HG03095 (cell line): ENCODE results near the gene SPOUT1.
"Not testable (repeated sequence)": the region's sequence is repeated elsewhere in the genome, so short reads cannot be mapped to it uniquely, and the experiment has no call there.

ENCODE experiments used
- ATAC-seq: cut with Tn5 transposase; IDR thresholded peaks from one replicate; pipeline ENCODE4 v1.9.1; 2021; ENCODE audit warnings: moderate library complexity; ENCODE audit not compliant: unreplicated experiment

Gene SPOUT1

DNA sequence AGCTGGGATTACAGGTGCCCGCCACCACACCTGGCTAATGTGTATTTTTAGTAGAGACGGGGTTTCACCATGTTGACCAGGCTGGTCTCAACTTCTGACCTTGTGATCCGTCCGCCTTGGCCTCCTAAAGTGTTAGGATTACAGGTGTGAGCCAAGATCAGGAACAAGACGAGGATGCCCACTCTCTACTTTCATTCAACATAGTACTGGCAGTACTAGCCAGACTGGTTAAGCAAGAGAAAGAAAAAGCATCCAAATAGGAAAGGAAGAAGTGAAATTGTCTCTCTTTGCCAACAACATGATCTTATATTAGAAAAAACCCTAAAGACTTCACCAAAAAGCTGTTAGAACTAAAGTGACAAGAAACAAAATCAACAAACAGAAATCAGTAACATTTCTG, 18.7 kb downstream of the SPOUT1 start:
- ATAC-seq: no peak

DNA sequence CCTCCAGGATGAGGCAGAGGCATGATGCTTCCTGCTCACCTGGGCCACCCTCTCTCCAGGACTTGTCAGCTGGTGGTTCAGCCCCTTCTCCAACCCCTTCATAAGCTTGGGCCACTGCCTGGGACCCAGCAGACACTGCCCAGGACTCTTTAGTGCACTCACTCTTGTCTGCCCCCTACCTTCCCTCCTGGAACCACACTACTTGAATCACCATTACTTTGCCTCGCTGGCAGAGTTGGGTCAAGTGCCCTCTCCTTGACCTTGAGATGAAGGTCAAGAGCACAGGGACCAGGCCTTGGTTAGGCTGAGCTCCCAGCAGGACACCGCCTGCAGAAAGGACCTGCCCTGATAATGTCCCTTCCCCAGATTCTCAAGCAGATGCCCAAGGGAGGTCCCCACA, 19.8 kb downstream of the SPOUT1 start:
- no peak for ATAC-seq

DNA sequence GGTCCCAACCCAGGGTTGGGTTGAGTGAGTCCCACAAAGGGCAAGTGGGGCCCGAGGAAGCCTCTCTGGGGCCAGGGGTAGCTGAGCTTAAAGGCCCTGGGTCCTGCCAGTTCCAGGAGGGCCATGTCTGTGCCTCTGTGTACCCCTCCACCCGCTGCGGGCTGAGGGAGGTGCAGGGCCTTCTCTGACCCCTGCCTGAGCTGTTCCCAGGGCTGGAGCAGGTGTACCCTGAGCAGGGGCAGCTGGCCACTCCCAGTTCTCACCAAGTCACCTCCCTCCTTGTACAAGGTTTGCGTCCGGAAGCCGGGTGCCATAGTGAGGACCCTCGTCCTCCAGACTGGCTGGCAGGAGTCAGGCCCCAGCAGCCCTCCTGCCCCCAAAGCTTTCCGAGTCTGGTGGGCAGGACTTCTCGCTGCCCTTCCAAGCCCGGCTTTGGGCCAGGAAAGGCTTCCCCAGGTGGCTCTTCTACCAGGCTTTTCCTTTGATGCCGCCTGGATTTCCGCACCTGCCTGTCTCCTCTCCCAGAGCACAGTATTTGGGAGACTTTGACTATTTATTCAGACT, 20.5 kb downstream of the SPOUT1 start:
- no peak for ATAC-seq

DNA sequence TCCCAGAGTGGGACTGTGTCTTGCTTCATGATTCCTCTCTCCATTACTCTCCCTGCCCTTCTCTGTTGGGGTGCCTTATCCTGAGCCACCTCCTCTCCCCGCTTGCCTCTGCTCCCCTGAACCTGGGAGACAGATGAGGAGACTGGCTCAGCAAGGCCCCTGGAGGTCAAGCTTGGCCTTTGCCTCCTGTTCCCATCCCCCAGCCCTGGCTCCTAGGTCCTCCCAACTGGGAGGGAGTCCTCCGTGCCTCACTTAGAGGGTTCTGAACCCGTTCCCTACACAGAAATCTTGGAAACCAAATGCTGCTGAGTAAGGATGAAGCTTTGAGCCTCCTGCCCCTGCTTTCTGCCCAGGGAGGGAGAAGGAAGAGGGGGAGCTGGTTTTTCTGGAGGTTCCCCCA, 21.1 kb downstream of the SPOUT1 start:
- ATAC-seq: no peak

DNA sequence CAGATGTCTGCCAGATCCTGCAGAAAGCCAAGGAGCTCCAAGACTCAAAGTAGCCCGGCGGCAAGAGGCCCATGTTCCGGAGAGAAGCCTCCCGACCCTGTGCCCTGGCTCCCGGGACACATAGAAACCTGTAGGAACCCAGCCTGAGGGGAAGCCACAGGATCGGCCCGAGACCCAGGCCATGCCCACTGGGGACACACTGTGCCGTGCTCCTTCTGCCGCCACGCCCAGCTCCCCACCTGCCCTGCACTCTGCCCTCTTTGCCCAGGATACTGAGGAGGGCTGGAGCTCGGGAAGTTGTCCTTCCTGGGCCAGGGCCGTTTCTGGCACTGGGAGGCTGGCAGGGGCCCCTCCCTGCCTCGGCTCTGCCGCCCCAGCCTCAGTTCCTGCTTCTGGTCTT, 21.8 kb downstream of the SPOUT1 start:
- ATAC-seq: no peak

DNA sequence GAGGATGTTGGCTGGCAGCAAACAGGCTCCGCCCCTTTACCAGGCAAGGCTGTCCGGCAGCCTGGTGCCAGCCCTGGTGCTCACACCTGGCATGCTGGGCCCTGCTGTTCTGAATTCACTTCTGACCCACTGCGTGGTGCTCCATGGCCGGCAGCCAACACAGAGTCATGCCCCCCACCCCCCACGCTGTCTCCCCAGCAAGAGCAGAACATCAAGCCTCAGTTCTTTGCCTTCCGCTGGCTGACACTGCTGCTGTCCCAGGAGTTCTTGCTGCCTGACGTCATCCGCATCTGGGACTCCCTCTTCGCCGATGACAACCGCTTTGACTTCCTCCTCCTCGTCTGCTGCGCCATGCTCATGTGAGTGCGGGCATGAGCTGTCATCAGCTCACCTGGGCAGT, 23.9 kb downstream of the SPOUT1 start:
- ATAC-seq: no peak

DNA sequence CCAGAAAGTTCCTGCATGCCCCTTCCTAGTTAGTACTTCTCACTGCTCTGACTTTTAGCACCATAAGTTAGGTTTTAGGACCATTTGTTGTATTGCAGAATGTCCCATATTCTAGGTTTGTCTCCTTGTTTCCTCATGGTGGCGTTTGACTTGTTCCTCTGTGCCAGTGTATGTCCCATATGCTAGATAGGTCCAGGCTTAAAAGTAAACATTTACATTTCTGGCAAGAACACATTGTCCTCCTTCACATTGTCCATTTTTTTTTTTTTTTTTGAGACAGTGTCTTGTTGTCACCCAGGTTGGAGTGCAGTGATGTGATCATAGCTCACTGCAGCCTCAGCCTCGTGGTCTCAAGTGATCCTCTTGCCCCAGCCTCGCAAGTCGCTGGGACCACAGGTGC, 27.1 kb downstream of the SPOUT1 start:
- no peak for ATAC-seq

DNA sequence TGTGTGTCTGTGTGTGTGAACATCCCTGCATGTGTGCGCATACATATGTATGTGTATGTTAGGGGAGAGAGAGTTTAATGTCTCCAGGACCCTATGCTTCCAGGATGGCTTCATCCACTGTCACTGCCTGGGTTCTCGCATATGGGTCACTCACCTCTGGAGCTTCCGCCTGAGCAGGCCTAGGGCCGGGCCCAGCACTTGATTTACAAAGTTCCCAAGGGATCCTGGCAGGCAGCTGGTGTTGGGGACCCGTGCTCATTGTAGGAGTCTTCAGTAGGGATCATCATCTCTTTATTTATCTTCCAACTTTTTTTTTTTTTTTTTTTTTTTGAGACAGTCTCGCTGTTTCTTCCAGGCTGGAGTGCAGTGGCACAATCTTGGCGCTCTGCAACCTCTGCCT, 29.5 kb downstream of the SPOUT1 start:
- ATAC-seq: no peak

DNA sequence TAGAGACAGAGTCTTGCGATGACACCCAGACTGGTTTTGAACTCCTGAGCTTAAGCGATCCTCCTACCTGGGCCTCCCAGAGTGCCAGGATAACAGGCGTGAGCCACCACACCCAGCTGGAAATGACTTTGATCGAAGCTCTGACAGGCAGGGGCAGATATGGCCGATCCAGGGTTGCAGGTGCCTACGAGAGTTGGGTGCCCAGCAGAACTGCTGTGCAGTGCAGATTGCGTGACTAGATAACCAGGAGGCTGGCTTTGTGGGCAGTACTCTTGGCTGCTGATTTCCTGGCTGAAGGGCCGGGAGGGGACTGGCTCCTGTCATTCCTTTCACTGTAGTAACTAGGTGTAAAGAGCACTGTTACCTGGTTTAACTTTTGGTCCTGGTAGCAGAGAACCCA, 30.7 kb downstream of the SPOUT1 start:
- ATAC-seq: no peak

DNA sequence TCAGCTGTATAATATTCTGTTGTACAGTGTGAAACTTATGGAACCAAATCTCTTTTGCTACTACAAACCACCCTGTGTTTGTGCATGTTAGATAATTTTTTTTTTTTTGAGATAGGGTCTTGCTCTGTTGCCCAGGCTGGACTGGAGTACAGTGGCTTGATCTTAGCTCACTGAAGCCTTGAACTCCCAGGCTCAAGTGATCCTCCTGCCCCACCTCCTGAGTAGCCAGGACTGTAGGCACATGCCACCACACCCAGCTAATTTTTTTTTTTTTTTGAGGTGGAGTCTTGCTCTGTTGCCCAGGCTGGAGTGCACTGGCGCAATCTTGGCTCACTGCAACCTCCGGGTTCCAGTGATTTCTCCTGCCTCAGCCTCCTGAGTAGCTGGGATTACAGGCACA, 34.6 kb downstream of the SPOUT1 start:
- not testable (repeated sequence) for ATAC-seq

DNA sequence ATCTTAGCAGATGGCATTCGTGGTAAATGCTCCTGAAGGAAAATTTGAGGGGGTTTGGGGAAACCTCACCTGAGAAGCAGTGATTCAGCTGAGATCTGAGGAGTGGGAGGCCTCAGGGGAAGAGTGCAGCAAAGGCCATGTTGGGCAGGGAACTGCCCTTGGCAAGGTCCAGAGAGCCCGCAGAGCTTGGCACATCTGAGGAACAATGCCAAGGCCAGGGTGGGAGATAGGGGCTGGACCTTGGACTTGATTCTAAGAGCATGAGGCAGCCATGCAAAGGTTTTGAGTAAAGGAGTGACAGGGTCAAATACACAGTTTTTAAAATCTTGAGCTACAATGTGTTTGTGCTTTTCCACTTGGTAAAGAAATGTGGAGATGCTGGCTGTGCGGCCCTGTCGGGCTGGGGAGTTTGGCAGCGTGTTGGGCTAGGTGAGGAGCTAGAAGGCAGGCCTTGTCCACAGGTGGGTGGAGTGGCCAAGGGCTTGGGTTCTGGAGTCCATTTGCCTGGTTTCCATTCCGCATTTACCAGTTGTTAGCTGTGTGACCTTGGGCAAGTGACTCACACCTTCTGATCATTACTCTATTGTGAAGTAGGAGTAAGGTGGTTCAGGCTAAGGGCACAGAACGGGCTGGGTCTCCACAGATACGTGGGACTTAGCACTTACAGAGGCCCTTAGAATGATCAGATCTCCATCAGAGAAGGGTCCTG, 36.5 kb downstream of the SPOUT1 start:
- ATAC-seq: no peak

DNA sequence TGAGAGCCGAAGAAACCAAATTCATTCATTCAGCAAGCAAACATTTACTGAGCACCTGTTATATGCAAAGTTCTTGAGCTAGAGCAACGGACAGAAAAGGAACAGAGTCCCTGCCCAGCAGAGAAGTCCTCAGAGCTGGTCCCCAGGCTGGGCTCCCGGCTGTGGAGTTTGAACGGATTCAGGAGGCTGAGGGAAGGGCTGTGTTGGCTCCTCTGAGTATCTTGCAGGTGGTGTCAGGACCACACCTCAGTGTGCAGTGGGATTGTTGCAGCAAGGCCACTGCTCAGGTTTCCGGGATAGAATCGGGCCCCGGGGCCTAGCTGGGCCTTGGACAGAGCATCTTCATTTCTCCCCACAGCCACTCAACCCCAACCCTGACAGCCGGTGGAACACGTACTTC, 37.5 kb downstream of the SPOUT1 start:
- ATAC-seq: no peak

DNA sequence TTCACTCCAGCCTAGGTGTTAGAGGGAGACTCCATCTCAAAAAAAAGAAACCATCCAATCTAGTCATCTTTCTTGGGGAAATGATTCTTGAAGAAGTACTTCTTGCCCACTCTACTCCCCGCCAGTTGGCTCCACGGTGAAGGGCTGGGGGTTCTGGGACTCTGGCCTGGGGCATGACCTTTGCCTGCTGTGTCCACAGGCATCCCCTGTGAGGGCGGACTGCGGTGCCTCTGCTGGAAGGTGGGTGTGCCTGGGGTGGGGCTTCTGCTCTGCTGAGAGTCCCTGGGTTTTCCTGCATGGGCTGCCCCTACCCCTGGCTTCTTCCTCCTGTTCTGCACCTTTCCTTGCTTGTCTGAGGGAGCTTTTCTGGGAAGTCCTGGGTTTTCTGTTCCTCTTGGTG, 39.1 kb downstream of the SPOUT1 start:
- no peak for ATAC-seq

DNA sequence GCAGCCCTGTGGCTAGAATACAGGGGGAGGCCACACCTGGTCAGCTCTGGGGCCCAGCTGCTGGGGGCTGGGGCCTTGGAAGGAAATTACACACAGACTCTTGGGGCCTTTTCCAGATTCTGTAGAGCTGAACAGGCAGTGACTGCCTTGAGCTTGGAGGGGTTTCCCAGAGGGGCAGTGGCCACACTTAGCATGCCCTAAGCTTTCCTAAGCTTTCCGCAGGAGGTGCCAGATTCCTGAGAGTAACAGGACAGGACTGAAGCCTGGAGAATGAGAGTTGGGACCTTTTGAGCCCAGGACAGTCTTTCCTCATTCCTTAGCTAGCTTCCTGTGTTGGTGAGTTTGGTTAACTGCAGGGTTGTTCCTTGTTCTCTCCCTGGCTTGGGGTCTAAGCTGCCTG, 41.1 kb downstream of the SPOUT1 start:
- no peak for ATAC-seq

DNA sequence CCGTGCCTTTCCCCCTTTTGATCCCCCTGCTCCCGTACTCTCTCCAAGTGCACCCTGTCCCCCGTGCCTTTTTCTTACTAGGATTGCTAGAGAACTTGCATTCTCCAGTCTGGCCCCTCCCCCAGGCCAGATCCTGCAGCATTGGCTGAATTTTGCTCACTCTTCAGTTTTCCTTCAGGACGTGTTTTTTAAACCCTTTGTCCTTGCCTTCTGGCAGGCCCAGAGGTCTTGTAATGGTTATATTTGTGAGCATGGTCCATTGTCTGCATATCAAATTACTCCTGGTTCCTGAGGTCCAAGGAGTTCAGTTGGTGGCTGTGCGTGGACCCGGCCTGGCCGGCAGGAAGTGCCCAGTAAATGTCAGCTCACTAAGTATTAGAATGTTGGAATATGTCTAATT, 41.9 kb downstream of the SPOUT1 start:
- no peak for ATAC-seq

DNA sequence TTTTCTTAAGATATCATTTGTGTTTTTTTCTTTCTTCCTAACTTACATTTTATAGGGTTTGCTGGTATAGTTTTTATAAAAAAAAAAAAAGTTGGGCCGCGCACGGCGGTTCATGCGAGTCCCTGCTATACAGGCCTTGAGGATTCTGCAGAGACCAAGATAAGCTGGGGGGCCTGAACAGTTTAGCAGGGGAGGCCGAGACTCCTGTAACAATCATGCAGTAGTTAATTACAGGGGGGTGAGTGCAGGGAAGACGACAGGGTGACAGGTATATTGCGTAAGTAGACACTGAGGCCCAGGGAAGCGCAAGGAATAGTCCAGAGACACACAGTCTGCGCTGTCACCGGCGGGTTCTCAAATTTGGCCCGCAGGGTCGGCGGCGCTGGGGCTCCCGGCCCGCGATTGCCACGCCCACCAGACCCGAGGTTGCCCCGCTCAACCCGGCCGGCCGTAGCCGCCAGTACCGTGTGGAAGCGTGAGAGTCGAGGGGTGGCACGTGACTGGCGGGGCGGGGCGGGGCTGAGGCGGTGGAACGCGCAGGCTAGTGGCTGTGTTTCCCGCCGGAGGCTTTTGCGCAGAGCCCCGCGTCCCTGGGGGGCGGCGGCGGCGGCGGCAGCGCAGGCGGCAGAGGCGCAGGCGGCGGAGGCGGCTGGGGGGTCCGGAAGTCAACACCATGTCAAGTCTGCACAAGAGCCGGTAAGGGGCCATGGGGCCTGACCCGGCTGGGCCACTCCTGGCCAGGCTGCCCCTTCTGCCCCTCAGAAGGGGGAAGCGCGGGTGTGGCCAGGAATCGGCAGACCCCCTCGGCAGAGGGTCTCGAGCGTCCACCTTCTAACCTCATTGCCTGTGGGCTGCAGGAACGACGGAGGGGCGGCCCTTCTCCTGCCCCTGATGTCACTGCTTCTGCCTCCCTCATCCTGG, 42.7 kb downstream of the SPOUT1 start, which contains the start of gene TBC1D13:
TSS of gene TBC1D13 (plus strand) at position 573 of the 921 bp plus-strand sequence. CDS start at position 674, 101 bp downstream.
- ATAC-seq: no peak

DNA sequence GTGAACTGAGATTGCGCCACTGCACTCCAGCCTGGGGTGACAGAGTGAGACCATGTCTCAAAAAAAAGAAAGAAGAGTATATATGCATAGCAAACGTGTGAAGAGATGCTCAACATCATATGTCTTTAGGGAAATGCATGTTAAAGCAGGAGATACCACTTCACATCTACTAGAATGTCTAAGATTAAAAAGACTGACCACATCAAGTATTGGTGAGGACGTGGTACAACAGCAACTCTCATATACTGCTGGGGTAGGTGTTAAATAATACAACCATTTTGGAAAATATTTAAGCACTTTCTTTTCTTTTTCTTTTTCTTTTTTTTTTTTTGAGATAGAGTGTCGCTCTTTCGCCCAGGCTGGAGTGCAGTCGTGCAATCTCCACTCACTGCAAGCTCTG, 44.2 kb downstream of the SPOUT1 start:
- ATAC-seq: no peak

DNA sequence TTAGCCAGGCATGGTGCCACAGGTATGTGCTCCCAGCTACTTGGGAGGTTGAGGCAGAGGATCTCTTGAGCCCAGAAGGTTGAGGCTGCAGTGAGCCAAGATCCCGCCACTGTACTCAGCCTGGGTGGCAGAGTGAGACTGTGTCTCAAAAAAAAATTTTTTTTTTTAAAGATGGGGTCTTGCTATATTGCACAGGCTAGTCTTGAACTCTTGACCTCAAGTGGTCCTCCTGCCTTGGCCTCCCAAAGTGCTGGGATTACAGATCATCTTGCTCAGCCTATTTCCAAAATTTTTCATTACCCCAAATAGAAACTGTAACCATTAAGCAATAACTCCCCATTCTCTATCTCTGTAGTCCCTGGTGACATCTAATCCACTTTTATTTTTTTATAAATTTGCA, 46.9 kb downstream of the SPOUT1 start:
- no peak for ATAC-seq

DNA sequence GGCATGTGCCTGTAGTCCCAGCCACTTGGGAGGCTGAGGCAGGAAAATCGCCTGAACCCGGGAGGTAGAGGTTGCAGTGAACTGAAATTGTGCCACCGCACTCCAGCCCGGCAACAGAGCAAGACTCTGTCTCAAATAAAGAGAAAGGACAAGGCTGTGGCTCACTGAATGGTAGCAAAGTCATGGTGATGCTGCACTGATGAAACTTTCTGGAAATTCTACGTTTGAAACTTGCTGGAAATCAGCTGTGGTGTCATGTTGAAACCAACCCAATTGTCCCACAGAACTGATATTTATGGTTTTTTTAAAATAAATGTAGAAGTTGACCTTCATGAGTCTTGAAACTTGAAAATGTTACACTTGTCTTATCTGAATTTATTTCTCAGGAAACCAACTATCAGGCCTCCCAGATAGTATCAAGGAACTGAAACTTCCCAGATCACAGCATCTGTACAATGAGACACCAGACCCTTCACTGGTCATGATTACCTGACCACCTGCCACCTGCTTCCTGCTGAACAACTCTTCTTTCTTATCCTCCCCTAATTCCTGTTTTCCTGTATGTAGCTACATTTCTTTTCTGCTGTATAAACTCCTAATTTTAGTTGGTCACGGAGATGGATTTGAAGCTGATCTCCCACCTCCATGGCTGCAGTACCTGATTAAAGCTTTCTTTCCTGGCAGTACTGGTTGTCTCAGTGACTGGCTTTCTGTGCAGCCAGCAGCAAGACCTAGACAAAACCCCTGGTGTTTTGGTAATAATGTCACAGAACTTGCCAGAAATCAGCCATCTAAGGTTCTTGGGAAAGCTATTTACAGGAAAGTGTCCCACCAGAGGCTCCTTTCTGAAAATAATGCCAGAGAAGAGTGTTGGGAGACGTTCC, 48.2 kb downstream of the SPOUT1 start:
- ATAC-seq: no peak

DNA sequence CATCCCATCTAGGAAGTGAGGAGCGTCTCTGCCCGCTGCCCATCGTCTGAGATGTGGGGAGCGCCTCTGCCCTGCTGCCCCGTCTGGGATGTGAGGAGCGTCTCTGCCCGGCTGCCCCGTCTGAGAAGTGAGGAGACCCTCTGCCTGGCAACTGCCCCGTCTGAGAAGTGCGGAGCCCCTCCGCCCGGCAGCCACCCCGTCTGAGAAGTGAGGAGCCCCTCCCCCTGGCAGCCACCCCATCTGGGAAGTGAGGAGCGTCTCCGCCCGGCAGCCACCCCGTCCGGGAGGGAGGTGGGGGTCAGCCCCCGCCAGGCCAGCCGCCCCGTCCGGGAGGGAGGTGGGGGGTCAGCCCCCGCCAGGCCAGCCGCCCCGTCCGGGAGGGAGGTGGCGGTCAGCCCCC, 49.5 kb downstream of the SPOUT1 start:
- ATAC-seq: not testable (repeated sequence)

DNA sequence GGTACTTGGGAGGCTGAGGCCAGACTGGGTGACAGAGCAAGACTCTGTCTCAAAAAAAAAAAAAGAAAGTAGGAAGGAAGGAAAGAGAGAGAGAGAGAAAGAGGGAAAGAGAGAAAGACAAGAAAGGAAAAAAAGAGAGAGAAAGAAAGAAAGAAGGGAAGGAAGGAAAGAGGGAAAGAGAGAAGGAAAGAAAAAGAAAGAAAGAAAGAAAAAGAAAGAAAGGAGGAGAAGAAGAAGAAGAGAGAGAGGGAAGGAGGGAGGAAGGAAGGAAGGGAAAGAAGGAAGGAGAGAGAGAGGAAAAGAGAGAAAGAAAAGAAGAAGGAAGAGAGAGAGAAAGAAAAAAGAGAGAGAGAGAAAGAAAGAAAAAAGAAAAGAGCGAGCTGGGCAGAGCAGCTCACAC, 54.8 kb downstream of the SPOUT1 start:
- no peak for ATAC-seq
